ENCODE data around the gene LEFTY1.
A peak's percentile ranks its signal among the peaks of the same experiment; 100 is the strongest.
"Not testable (repeated sequence)": the region's sequence is repeated elsewhere in the genome, so short reads cannot be mapped to it uniquely, and the experiment has no call there.

The LEFTY1 gene

GRCh38 chr1:225888898-225889601 is at the start of gene LEFTY1:
LEFTY1 (minus strand) TSS chr1:225889146; CDS start chr1:225889066, 80 bp downstream.
- DNase-seq = no peak

- no peak for DNase-seq
Measured at GRCh38 chr1:225937048-225937968, 48.4 kb upstream of the LEFTY1 start.

- no peak for DNase-seq
Measured at GRCh38 chr1:225936523-225936922, 47.6 kb upstream of the LEFTY1 start.

GRCh38 chr1:225936086-225936485 is 47.1 kb upstream of the LEFTY1 start:
- not testable (repeated sequence) for DNase-seq

- DNase-seq = no peak
Measured at GRCh38 chr1:225934711-225935110, 45.8 kb upstream of the LEFTY1 start.

- no peak for DNase-seq
Measured at GRCh38 chr1:225933072-225933471, 44.1 kb upstream of the LEFTY1 start.

GRCh38 chr1:225931270-225932136 is 42.6 kb upstream of the LEFTY1 start:
- no peak for DNase-seq

GRCh38 chr1:225930566-225930965 is 41.6 kb upstream of the LEFTY1 start:
- no peak for DNase-seq

- DNase-seq = not testable (repeated sequence)
Measured at GRCh38 chr1:225929462-225929861, 40.5 kb upstream of the LEFTY1 start.

GRCh38 chr1:225928186-225929175 is 39.5 kb upstream of the LEFTY1 start:
- DNase-seq = no peak

GRCh38 chr1:225926551-225927113 is 37.7 kb upstream of the LEFTY1 start:
- DNase-seq = no peak

GRCh38 chr1:225923692-225924555 is 35.0 kb upstream of the LEFTY1 start, which contains the start of gene PYCR2:
PYCR2 (minus strand) TSS chr1:225924250; CDS start chr1:225924110, 140 bp downstream.
- peak; percentile 98 for DNase-seq

GRCh38 chr1:225923381-225923691 is 34.4 kb upstream of the LEFTY1 start:
- no peak for DNase-seq

GRCh38 chr1:225921734-225922709 is 33.1 kb upstream of the LEFTY1 start:
- DNase-seq = no peak

- peak; percentile 68 for DNase-seq
Measured at GRCh38 chr1:225919906-225920305, 31.0 kb upstream of the LEFTY1 start.

GRCh38 chr1:225918280-225918679 is 29.3 kb upstream of the LEFTY1 start:
- no peak for DNase-seq

- no peak for DNase-seq
Measured at GRCh38 chr1:225917536-225917935, 28.6 kb upstream of the LEFTY1 start.

- no peak for DNase-seq
Measured at GRCh38 chr1:225917101-225917500, 28.2 kb upstream of the LEFTY1 start.

GRCh38 chr1:225915538-225915991 is 26.6 kb upstream of the LEFTY1 start:
- DNase-seq = no peak

Measured in activated CD4-positive, alpha-beta T cell treated with anti-CD3 and anti-CD28 coated beads, Interleukin-2, Interleukin-6, amounts not matched to agents 100 ng/mL and 50 ng/mL, durations not matched to agents 16 hours and 8 hours (primary cell).